ENCODE data around the gene TNFRSF25. TPM values are rescaled to one million over a fixed set of nuclear protein-coding genes. Genes with fewer than 3 reads are reported as not detected.

The TNFRSF25 gene
- total and polyA plus RNA-seq, 4 donors: 9.5 to 37.5 (median 21.4) TPM

DNA sequence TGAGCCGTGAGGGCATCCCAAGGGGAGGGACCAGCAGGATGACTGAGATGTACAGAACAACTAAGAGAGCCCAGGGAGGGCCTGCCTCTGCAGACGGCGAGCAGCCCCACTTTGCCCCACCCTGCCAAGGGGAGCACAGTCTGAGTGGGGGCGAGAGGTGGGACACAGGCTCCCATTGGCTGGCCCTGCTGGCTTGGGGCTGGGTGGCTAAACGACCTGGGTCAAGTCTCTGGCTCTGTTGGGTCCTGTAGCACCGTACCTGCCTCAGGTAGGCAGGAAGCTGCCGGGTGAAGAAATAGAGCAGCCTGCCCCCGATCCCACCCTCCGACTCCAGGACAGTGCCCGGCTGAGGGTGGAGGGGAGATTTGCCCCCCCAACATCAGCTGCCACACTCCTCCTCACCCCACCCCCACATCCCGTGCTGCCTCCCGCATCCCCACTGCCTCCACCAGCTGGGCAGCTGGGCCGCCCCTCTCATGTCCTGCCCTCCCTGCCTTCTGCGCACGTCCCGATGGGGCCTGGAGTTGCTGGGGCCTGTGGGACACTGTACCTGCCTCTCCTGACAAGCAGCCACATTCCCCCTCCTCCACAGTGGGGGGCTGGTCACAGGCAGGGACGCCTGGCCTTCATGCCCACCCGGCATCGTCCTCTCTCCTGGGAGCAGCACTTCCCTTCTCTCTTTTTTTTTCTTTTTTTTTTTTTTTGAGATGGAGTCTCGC, 38.1 kb upstream of the TNFRSF25 start:
- Histone ChIP-seq H3K36me3 (ENCODE audit: control insufficient read depth, insufficient read depth, low read length) (peaks cover 21% of the 10 kb centered on the region), H3K27ac (ENCODE audit: low read depth, low read length) (no peak overlapping the region), H3K27me3 (ENCODE audit: control insufficient read depth, insufficient read depth, low read length) (no peaks in the 10 kb centered on the region), H3K9me3 (ENCODE audit: control insufficient read depth, insufficient read depth, low read length) (no peaks in the 10 kb centered on the region), H3K4me1 (ENCODE audit: control insufficient read depth, insufficient read depth, low read length) (peaks cover 75% of the 10 kb centered on the region), H3K4me3 (ENCODE audit: low read depth, low read length) (no peak overlapping the region)
- no peak for DNase-seq (ENCODE audit: low read depth in 4 of 6, low spot score in 6 of 6)
- 60% methylated on average over 10 of the region's 20 CpGs for WGBS (ENCODE audit: insufficient coverage)

DNA sequence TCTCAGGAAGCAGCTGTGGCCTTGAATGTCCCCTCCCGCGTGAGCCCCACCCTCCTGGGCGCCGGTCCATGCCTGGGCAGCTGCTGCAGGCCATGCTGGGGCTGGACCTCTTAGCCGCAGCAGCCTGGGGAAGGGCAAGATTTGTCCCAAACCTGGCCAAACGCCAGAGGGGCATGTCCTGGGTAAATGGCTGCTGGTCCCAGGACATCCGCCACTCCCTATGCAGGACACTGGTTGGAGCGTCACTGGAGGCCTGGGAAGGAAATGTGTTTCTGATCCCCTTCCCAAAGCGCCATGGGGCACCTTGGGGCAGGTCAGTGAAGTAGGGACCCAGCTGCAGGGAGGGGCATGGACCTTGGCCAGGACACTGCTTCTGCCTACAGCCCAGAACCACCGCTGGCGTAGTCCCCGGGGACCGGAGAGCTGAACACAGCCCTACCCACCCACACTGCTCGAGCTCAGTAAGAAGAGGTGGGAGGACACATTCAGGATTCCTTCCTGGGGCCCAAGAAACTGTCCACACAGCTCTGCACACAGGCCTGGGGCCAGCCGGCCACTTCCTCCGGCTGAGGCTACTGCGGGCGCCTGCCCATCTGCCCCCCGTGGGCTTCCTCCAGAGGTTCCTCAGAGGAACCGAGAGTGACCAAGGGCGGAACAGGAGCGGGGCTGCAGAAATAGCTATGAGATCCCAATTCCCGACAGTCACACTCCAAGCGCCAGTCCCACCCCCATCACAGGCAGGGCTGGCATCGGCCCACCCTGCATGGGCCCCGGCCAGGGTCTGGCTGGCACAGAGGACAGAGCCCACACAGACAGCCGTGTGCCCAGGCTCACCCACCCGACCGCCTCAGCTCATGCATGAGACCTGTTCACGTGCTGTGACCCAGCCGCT, 36.3 kb upstream of the TNFRSF25 start:
- H3K27ac ChIP-seq (ENCODE audit: low read depth, low read length): no peak overlapping the region
- no peak overlapping the region for H3K4me3 ChIP-seq (ENCODE audit: low read depth, low read length)
- DNase-seq (ENCODE audit: low read depth in 4 of 6, low spot score in 6 of 6): peak in 1 of 6 donors; percentile 69
- 63% methylated on average over 27 of the region's 31 CpGs for WGBS (ENCODE audit: insufficient coverage)
- peaks cover 73% of the 10 kb centered on the region for H3K4me1 ChIP-seq (ENCODE audit: control insufficient read depth, insufficient read depth, low read length)
- no peaks in the 10 kb centered on the region for H3K9me3 ChIP-seq (ENCODE audit: control insufficient read depth, insufficient read depth, low read length)
- H3K36me3 ChIP-seq (ENCODE audit: control insufficient read depth, insufficient read depth, low read length): peaks cover 13% of the 10 kb centered on the region
- H3K27me3 ChIP-seq (ENCODE audit: control insufficient read depth, insufficient read depth, low read length): no peaks in the 10 kb centered on the region

GRCh38 chr1:6501279-6501813, 35.4 kb upstream of the TNFRSF25 start:
- peaks cover 71% of the 10 kb centered on the region for H3K4me1 ChIP-seq (ENCODE audit: control insufficient read depth, insufficient read depth, low read length)
- no peak overlapping the region for H3K4me3 ChIP-seq (ENCODE audit: low read depth, low read length)
- no peak for DNase-seq (ENCODE audit: low read depth in 4 of 6, low spot score in 6 of 6)
- WGBS (ENCODE audit: insufficient coverage): 69% methylated on average over 8 of the region's 10 CpGs
- H3K27me3 ChIP-seq (ENCODE audit: control insufficient read depth, insufficient read depth, low read length): peaks cover 3% of the 10 kb centered on the region
- H3K36me3 ChIP-seq (ENCODE audit: control insufficient read depth, insufficient read depth, low read length): peaks cover 10% of the 10 kb centered on the region
- no peak overlapping the region for H3K27ac ChIP-seq (ENCODE audit: low read depth, low read length)
- no peaks in the 10 kb centered on the region for H3K9me3 ChIP-seq (ENCODE audit: control insufficient read depth, insufficient read depth, low read length)

- DNase-seq (ENCODE audit: low read depth in 4 of 6, low spot score in 6 of 6): no peak
- peaks cover 8% of the 10 kb centered on the region for H3K36me3 ChIP-seq (ENCODE audit: control insufficient read depth, insufficient read depth, low read length)
- H3K27me3 ChIP-seq (ENCODE audit: control insufficient read depth, insufficient read depth, low read length): peaks cover 3% of the 10 kb centered on the region
- no peak overlapping the region for H3K4me3 ChIP-seq (ENCODE audit: low read depth, low read length)
- no peak overlapping the region for H3K27ac ChIP-seq (ENCODE audit: low read depth, low read length)
- H3K9me3 ChIP-seq (ENCODE audit: control insufficient read depth, insufficient read depth, low read length): no peaks in the 10 kb centered on the region
- 84% methylated on average over 25 of the region's 27 CpGs for WGBS (ENCODE audit: insufficient coverage)
- peaks cover 71% of the 10 kb centered on the region for H3K4me1 ChIP-seq (ENCODE audit: control insufficient read depth, insufficient read depth, low read length)
These were observed 34.7 kb upstream of the TNFRSF25 start for GRCh38 chr1:6500544-6501278.

DNA sequence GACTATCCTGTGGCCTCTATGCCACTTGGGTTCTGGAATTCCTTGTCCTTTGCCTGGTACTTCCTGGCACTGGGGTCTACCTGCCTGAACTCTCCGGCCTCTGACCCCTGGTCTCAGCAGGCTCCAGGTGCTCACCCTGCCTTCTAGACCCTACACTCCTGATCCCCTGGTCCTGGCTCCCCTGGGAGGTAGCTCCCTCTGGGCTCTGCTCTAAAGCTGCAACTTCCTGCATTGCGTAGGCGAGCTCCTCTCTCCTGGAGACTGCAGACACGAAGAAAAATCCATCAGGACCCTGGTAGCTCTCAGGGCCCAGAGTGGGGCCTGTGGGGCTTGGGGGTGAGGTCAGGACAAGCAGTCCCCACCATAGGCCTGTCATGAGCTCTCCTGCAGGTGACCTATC, 33.3 kb upstream of the TNFRSF25 start:
- H3K36me3 ChIP-seq (ENCODE audit: control insufficient read depth, insufficient read depth, low read length): peaks cover 8% of the 10 kb centered on the region
- DNase-seq (ENCODE audit: low read depth in 4 of 6, low spot score in 6 of 6): no peak
- 90% methylated on average over 1 of the region's 4 CpGs for WGBS (ENCODE audit: insufficient coverage)
- H3K9me3 ChIP-seq (ENCODE audit: control insufficient read depth, insufficient read depth, low read length): no peaks in the 10 kb centered on the region
- H3K27ac ChIP-seq (ENCODE audit: low read depth, low read length): no peak overlapping the region
- peaks cover 3% of the 10 kb centered on the region for H3K27me3 ChIP-seq (ENCODE audit: control insufficient read depth, insufficient read depth, low read length)
- H3K4me3 ChIP-seq (ENCODE audit: low read depth, low read length): no peak overlapping the region
- H3K4me1 ChIP-seq (ENCODE audit: control insufficient read depth, insufficient read depth, low read length): peaks cover 73% of the 10 kb centered on the region

GRCh38 chr1:6498576-6499111, 32.7 kb upstream of the TNFRSF25 start:
- H3K4me1 ChIP-seq (ENCODE audit: control insufficient read depth, insufficient read depth, low read length): peaks cover 73% of the 10 kb centered on the region
- no peak overlapping the region for H3K27ac ChIP-seq (ENCODE audit: low read depth, low read length)
- peaks cover 3% of the 10 kb centered on the region for H3K27me3 ChIP-seq (ENCODE audit: control insufficient read depth, insufficient read depth, low read length)
- no peak for DNase-seq (ENCODE audit: low read depth in 4 of 6, low spot score in 6 of 6)
- no peaks in the 10 kb centered on the region for H3K9me3 ChIP-seq (ENCODE audit: control insufficient read depth, insufficient read depth, low read length)
- peaks cover 8% of the 10 kb centered on the region for H3K36me3 ChIP-seq (ENCODE audit: control insufficient read depth, insufficient read depth, low read length)
- H3K4me3 ChIP-seq (ENCODE audit: low read depth, low read length): no peak overlapping the region
- 51% methylated on average over 11 of the region's 13 CpGs for whole genome bisulfite sequencing (ENCODE audit: insufficient coverage)

- peaks cover 70% of the 10 kb centered on the region for H3K4me1 ChIP-seq (ENCODE audit: control insufficient read depth, insufficient read depth, low read length)
- H3K36me3 ChIP-seq (ENCODE audit: control insufficient read depth, insufficient read depth, low read length): peaks cover 10% of the 10 kb centered on the region
- WGBS (ENCODE audit: insufficient coverage): 48% methylated on average over 9 of the region's 20 CpGs
- no peaks in the 10 kb centered on the region for H3K9me3 ChIP-seq (ENCODE audit: control insufficient read depth, insufficient read depth, low read length)
- no peak for DNase-seq (ENCODE audit: low read depth in 4 of 6, low spot score in 6 of 6)
- no peak overlapping the region for H3K27ac ChIP-seq (ENCODE audit: low read depth, low read length)
- H3K27me3 ChIP-seq (ENCODE audit: control insufficient read depth, insufficient read depth, low read length): peaks cover 3% of the 10 kb centered on the region
- H3K4me3 ChIP-seq (ENCODE audit: low read depth, low read length): peak overlapping the region; percentile 51
These were observed 32.0 kb upstream of the TNFRSF25 start for GRCh38 chr1:6497867-6498575.

DNA sequence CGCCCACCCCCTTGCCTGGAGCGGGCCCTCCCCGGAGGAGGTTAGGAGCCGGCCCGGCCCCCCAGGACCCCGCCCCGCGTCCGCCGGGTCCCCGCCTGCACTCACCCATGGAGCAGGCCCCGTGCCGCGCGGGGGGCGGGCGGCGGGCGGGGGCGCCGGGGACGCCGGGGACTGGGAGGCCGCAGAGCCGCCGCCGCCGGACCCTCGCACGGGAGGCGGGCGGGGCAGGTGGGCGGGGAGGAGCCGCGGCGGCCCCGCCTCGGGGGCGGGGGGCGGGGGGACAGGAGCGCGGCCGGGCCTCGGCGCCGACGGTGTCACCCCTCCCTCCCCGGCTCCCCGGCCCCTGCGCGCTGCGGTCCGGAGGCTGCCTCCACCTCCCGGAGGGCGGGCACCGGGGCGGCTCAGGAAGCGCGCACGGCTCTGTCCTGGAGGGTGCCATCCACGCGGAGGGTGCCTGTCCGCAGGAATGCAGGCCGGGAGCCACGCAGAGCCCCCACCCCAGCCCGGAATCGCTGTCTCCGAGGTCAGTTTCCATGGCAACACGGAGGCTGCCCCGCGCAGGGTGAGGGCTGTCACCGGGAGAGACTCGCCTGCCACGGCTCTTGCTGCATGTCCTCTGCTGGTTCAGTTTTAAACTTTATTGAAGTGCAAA, 31.4 kb upstream of the TNFRSF25 start:
- Histone ChIP-seq H3K4me3 (ENCODE audit: low read depth, low read length) (peak overlapping the region; percentile 51), H3K27ac (ENCODE audit: low read depth, low read length) (no peak overlapping the region), H3K9me3 (ENCODE audit: control insufficient read depth, insufficient read depth, low read length) (no peaks in the 10 kb centered on the region), H3K4me1 (ENCODE audit: control insufficient read depth, insufficient read depth, low read length) (peaks cover 64% of the 10 kb centered on the region), H3K27me3 (ENCODE audit: control insufficient read depth, insufficient read depth, low read length) (peaks cover 3% of the 10 kb centered on the region), H3K36me3 (ENCODE audit: control insufficient read depth, insufficient read depth, low read length) (peaks cover 15% of the 10 kb centered on the region)
- peak in 2 of 6 donors; percentile 80 to 91 for DNase-seq (ENCODE audit: low read depth in 4 of 6, low spot score in 6 of 6)
- under 1% methylated on average over 74 of the region's 74 CpGs for WGBS (ENCODE audit: insufficient coverage)
